ENCODE data around the gene OTUD5. TPM values are rescaled to one million over a fixed set of nuclear protein-coding genes. Genes with fewer than 3 reads are reported as not detected.
A peak's percentile ranks its signal among the peaks of the same experiment; 100 is the strongest.

The OTUD5 gene
- total RNA-seq, 1 donor from 2014 or later: 44.5 TPM

GRCh38 chrX:48937054-48937907, 20.1 kb downstream of the OTUD5 start:
- DNase-seq (ENCODE audit: low spot score): no peak

GRCh38 chrX:48936429-48937053, 20.9 kb downstream of the OTUD5 start:
- no peak for DNase-seq (ENCODE audit: low spot score)

- DNase-seq (ENCODE audit: low spot score): no peak
These were observed 22.1 kb downstream of the OTUD5 start for GRCh38 chrX:48935301-48935670.

- no peak for DNase-seq (ENCODE audit: low spot score)
These were observed 22.7 kb downstream of the OTUD5 start for GRCh38 chrX:48934581-48935300.

GRCh38 chrX:48933757-48934156, 23.6 kb downstream of the OTUD5 start:
- DNase-seq (ENCODE audit: low spot score): no peak

GRCh38 chrX:48927736-48928382, 29.5 kb downstream of the OTUD5 start:
- DNase-seq (ENCODE audit: low spot score): no peak

GRCh38 chrX:48927123-48927522, 30.3 kb downstream of the OTUD5 start:
- DNase-seq (ENCODE audit: low spot score): no peak

GRCh38 chrX:48924270-48924669, 33.1 kb downstream of the OTUD5 start:
- DNase-seq (ENCODE audit: low spot score): no peak

- no peak for DNase-seq (ENCODE audit: low spot score)
These were observed 33.6 kb downstream of the OTUD5 start for GRCh38 chrX:48923771-48924170.

GRCh38 chrX:48920718-48921104, 36.7 kb downstream of the OTUD5 start:
- no peak for DNase-seq (ENCODE audit: low spot score)

GRCh38 chrX:48919947-48920717, 37.3 kb downstream of the OTUD5 start:
- DNase-seq (ENCODE audit: low spot score): no peak

GRCh38 chrX:48919360-48919841, 38.0 kb downstream of the OTUD5 start:
- DNase-seq (ENCODE audit: low spot score): no peak

GRCh38 chrX:48918643-48919340, 38.6 kb downstream of the OTUD5 start, which contains the start of gene PIM2:
PIM2 (minus strand) TSS chrX:48919024; CDS start chrX:48918834, 190 bp downstream.
- peak; percentile 81 for DNase-seq (ENCODE audit: low spot score)

GRCh38 chrX:48918301-48918642, 39.1 kb downstream of the OTUD5 start:
- DNase-seq (ENCODE audit: low spot score): no peak

GRCh38 chrX:48917139-48918001, 40.0 kb downstream of the OTUD5 start:
- DNase-seq (ENCODE audit: low spot score): peak; percentile 92

- no peak for DNase-seq (ENCODE audit: low spot score)
These were observed 42.6 kb downstream of the OTUD5 start for GRCh38 chrX:48914593-48915493.

GRCh38 chrX:48913605-48914366, 43.6 kb downstream of the OTUD5 start:
- no peak for DNase-seq (ENCODE audit: low spot score)
